ENCODE results near the gene TCTN1. TPM values are rescaled to one million over a fixed set of nuclear protein-coding genes. Genes with fewer than 3 reads are reported as not detected.

Gene TCTN1
- total and polyA plus RNA-seq, 2 of the 8 experiments (the other 6 are each of a cell fraction or from before 2014, with no cell fraction given) = 14.7 to 16.4 TPM

- H3K27me3 ChIP-seq (replicated peaks in 1 of 4; ENCODE audit: control insufficient read depth in 3 of 4, extremely low read depth in 1 of 4, insufficient read depth in 3 of 4, low read length in 3 of 4) = no peaks in the 10 kb centered on the region; a peak in 1 of 7 replicates
- H3K36me3 ChIP-seq (ENCODE audit: control insufficient read depth in 2 of 4, insufficient read depth in 4 of 4, low read length in 3 of 4) = no peaks in the 10 kb centered on the region
- no peak overlapping the region for H3K18ac ChIP-seq (ENCODE audit: extremely low read depth, low read length)
- H2BK12ac ChIP-seq (ENCODE audit: low read depth, low read length) = no peak overlapping the region
- no peak overlapping the region for H2BK20ac ChIP-seq (ENCODE audit: low read length)
- no peak overlapping the region for H3K9ac ChIP-seq (replicated peaks in 1 of 4; ENCODE audit: extremely low read depth in 1 of 4, low read depth in 3 of 4, low read length in 3 of 4)
- no peak overlapping the region for H2BK15ac ChIP-seq (ENCODE audit: low read length)
- no peak overlapping the region for H3K27ac ChIP-seq (ENCODE audit: low read depth, low read length)
- no peak overlapping the region for H2BK120ac ChIP-seq (replicated peaks; ENCODE audit: low read depth, low read length)
- peaks cover 7 to 11% of the 10 kb centered on the region in 2 experiments for H4K20me1 ChIP-seq (replicated peaks in 1 of 2; ENCODE audit: control insufficient read depth in 1 of 2, insufficient read depth in 2 of 2, low read length in 2 of 2)
- ChIA-PET CTCF (ENCODE audit: partially characterized antibody) (interaction anchor here (0.9 to 3.2 kb wide), 8 partner anchors 9 to 136 kb away, joined by 3 to 21 read pairs (median 3); no protein-coding TSS in a partner anchor), POLR2A (ENCODE audit: partially characterized antibody) (interaction anchor here (1.2 kb wide), 1 partner anchor 117 kb away, joined by 4 read pairs; the partner anchor contains the start of genes FAM216A and GPN3)
- no peak overlapping the region for H4K91ac ChIP-seq (replicated peaks; ENCODE audit: insufficient read length, low read length)
- FAIRE-seq (no peak), DNase-seq (ENCODE audit: low read depth in 1 of 2, low spot score in 2 of 2) (no peak)
- no peak overlapping the region for H3K4me3 ChIP-seq (ENCODE audit: extremely low read depth in 1 of 4, insufficient read depth in 2 of 4, low read depth in 3 of 4, low read length in 4 of 4)
- H3K4me2 ChIP-seq (ENCODE audit: insufficient read depth in 1 of 2, low read depth in 2 of 2, low read length in 2 of 2) = no peak overlapping the region
- H3K14ac ChIP-seq (ENCODE audit: insufficient read length) = no peak overlapping the region
- peaks cover 0 to 4% (median 2%) of the 10 kb centered on the region in 4 experiments; a peak in 5 of 7 replicates for H3K4me1 ChIP-seq (replicated peaks in 1 of 4; ENCODE audit: control insufficient read depth in 3 of 4, insufficient read depth in 4 of 4, low read length in 3 of 4)
- H4K8ac ChIP-seq (ENCODE audit: extremely low read depth, insufficient read depth, low read length) = no peak overlapping the region
- peak overlapping the region; percentile 69 for H2AFZ ChIP-seq (ENCODE audit: low read length)
- peaks cover 3% of the 10 kb centered on the region; the same call in 1 of the 2 replicates for H3K79me1 ChIP-seq (ENCODE audit: low read depth, low read length)
- H3K56ac ChIP-seq (replicated peaks; ENCODE audit: insufficient read length, low read depth, low read length) = no peak overlapping the region
- no peak for TF ChIP-seq EGR1 (IDR thresholded peaks at IDR 0.05; ENCODE audit: borderline replicate concordance, low read depth, low read length)
- TF ChIP-seq TEAD4 (IDR thresholded peaks at IDR 0.05; ENCODE audit: low read depth, low read length) = 0 out of 2 replicates have a peak, but pooled peaks have one; percentile 15
- H4K5ac ChIP-seq (ENCODE audit: insufficient read length, low read depth, low read length) = no peak overlapping the region
- H3K4ac ChIP-seq (replicated peaks; ENCODE audit: insufficient read length, low read depth, low read length) = no peak overlapping the region
- peaks cover 4 to 23% of the 10 kb centered on the region in 2 experiments; a peak in 3 of 4 replicates for H3K79me2 ChIP-seq (ENCODE audit: control insufficient read depth in 1 of 2, insufficient read depth in 2 of 2, low read length in 2 of 2)
- no peak overlapping the region for H2BK5ac ChIP-seq (ENCODE audit: low read depth, low read length)
- H3K23me2 ChIP-seq (ENCODE audit: low read depth, low read length) = peaks cover 10% of the 10 kb centered on the region
- 74% methylated on average over 7 of the region's 7 CpGs; no CpG with 5 or more reads in 1 of the 2 experiments for WGBS, 2 experiments (ENCODE audit: extremely low coverage in 1 of 2, insufficient coverage in 1 of 2, insufficient read length in 1 of 2, insufficient replicate concordance in 2 of 2, low coverage in 1 of 2, low lambda C conversion rate in 2 of 2, missing lambda C conversion rate in 1 of 2)
- H2AK5ac ChIP-seq (ENCODE audit: low read depth, low read length) = no peak overlapping the region
- no peaks in the 10 kb centered on the region for H3K9me3 ChIP-seq (ENCODE audit: insufficient read depth in 2 of 2, low read depth in 1 of 2, low read length in 1 of 2)
- no peak overlapping the region for H3K23ac ChIP-seq (ENCODE audit: insufficient read length)
These were observed 28.6 kb upstream of the TCTN1 start for GRCh38 chr12:110585231-110585799.

All from H1 (cell line).